ENCODE data around the gene HLA-DQA1.

HLA-DQA1 gene

DNA sequence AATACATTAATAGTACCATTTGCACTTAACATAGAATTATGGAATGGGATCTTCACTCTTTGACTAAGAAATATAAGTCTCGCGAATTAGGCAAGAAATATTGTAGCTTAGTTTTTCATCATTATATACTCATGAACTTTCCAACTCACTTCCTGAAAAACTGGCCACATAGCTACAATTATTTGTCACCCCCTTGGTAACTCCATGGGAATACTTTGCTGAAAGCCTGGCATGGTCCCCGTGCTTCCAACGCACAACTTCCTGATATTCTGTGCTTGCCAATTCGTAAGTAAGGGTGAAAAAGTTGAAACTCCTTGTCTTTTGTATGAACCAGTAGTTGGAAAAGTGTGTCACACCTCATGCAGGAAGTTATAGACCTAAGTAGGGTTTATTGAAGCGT, 23.7 kb upstream of the HLA-DQA1 start (continued):
- TF ChIP-seq CSDC2 (CRISPR knock-in tag; IDR thresholded peaks at IDR 0.05) (no peak), OSR1 (CRISPR knock-in tag; IDR thresholded peaks at IDR 0.05) (no peak)

- no peak for ATAC-seq
- TF ChIP-seq ZC3H10 (CRISPR knock-in tag; IDR thresholded peaks at IDR 0.05) (no peak), ZFP3 (CRISPR knock-in tag; IDR thresholded peaks at IDR 0.05) (no peak), ZNF70 (CRISPR knock-in tag; IDR thresholded peaks at IDR 0.05) (no peak), ZNF565 (CRISPR knock-in tag; conservative IDR thresholded peaks at IDR 0.05; ENCODE audit: low read depth) (no peak), GLIS3 (CRISPR knock-in tag; IDR thresholded peaks at IDR 0.05) (no peak), SNAI2 (CRISPR knock-in tag; IDR thresholded peaks at IDR 0.05) (no peak), ZNF8 (CRISPR knock-in tag; IDR thresholded peaks at IDR 0.05) (no peak), OSR1 (CRISPR knock-in tag; IDR thresholded peaks at IDR 0.05) (no peak)
- TF ChIP-seq, protein P1, sequence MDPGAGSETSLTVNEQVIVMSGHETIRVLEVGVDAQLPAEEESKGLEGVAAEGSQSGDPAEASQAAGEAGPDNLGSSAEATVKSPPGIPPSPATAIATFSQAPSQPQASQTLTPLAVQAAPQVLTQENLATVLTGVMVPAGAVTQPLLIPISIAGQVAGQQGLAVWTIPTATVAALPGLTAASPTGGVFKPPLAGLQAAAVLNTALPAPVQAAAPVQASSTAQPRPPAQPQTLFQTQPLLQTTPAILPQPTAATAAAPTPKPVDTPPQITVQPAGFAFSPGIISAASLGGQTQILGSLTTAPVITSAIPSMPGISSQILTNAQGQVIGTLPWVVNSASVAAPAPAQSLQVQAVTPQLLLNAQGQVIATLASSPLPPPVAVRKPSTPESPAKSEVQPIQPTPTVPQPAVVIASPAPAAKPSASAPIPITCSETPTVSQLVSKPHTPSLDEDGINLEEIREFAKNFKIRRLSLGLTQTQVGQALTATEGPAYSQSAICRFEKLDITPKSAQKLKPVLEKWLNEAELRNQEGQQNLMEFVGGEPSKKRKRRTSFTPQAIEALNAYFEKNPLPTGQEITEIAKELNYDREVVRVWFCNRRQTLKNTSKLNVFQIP (CRISPR knock-in tag; IDR thresholded peaks at IDR 0.05; ENCODE audit: borderline replicate concordance, low read depth): no peak
- TF ChIP-seq, protein P2, sequence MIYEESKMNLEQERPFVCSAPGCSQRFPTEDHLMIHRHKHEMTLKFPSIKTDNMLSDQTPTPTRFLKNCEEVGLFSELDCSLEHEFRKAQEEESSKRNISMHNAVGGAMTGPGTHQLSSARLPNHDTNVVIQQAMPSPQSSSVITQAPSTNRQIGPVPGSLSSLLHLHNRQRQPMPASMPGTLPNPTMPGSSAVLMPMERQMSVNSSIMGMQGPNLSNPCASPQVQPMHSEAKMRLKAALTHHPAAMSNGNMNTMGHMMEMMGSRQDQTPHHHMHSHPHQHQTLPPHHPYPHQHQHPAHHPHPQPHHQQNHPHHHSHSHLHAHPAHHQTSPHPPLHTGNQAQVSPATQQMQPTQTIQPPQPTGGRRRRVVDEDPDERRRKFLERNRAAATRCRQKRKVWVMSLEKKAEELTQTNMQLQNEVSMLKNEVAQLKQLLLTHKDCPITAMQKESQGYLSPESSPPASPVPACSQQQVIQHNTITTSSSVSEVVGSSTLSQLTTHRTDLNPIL (CRISPR knock-in tag; IDR thresholded peaks at IDR 0.05; ENCODE audit: low read depth): no peak
Measured at GRCh38 chr6:32614366-32615081, 22.7 kb upstream of the HLA-DQA1 start.

GRCh38 chr6:32615885-32616532, 21.2 kb upstream of the HLA-DQA1 start:
- ATAC-seq: no peak
- no peak for TF ChIP-seq SNAI2 (CRISPR knock-in tag; IDR thresholded peaks at IDR 0.05)
- TF ChIP-seq ZNF8 (CRISPR knock-in tag; IDR thresholded peaks at IDR 0.05): no peak
- no peak for TF ChIP-seq OSR1 (CRISPR knock-in tag; IDR thresholded peaks at IDR 0.05)
- no peak for TF ChIP-seq BACH2 (CRISPR knock-in tag; IDR thresholded peaks at IDR 0.05; ENCODE audit: borderline replicate concordance)
- TF ChIP-seq PATZ1 (CRISPR knock-in tag; IDR thresholded peaks at IDR 0.05; ENCODE audit: borderline replicate concordance): no peak
- TF ChIP-seq PPARA (CRISPR knock-in tag; IDR thresholded peaks at IDR 0.05; ENCODE audit: borderline replicate concordance): no peak
- TF ChIP-seq ZFP3 (CRISPR knock-in tag; IDR thresholded peaks at IDR 0.05): no peak
- TF ChIP-seq ISL1 (CRISPR knock-in tag; IDR thresholded peaks at IDR 0.05): no peak
- TF ChIP-seq ESRRG (CRISPR knock-in tag; IDR thresholded peaks at IDR 0.05): no peak

DNA sequence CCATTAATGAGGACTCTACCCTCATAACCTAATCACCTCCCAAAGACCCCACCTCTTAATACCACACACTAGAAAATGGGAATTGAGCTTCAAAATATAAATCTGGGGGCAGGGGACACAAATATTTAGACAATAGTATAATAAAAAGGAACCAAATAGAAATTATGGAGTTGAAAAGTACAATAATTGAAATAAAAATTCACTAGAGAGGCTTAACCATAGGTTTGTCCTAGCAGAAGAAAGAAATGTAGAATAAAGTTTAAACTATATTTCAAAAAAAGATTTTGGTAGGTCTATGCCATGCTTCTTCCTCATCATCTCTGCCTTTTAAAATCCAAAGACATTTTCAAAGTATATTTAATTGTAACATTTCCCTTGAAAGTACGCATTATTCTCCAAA, 19.5 kb upstream of the HLA-DQA1 start:
- ATAC-seq: no peak
- TF ChIP-seq ZNF565 (CRISPR knock-in tag; conservative IDR thresholded peaks at IDR 0.05; ENCODE audit: low read depth) (no peak), BACH2 (CRISPR knock-in tag; IDR thresholded peaks at IDR 0.05; ENCODE audit: borderline replicate concordance) (no peak), ZNF70 (CRISPR knock-in tag; IDR thresholded peaks at IDR 0.05) (no peak), SNAI2 (CRISPR knock-in tag; IDR thresholded peaks at IDR 0.05) (no peak), CSDC2 (CRISPR knock-in tag; IDR thresholded peaks at IDR 0.05) (no peak), ZFP3 (CRISPR knock-in tag; IDR thresholded peaks at IDR 0.05) (no peak), OSR1 (CRISPR knock-in tag; IDR thresholded peaks at IDR 0.05) (no peak), ISL1 (CRISPR knock-in tag; IDR thresholded peaks at IDR 0.05) (no peak)
- TF ChIP-seq, protein P1 (CRISPR knock-in tag; IDR thresholded peaks at IDR 0.05; ENCODE audit: borderline replicate concordance, low read depth): no peak

- ATAC-seq: no peak
- TF ChIP-seq TCF4 (CRISPR knock-in tag; IDR thresholded peaks at IDR 0.05; ENCODE audit: borderline replicate concordance) (no peak), ZFP30 (CRISPR knock-in tag; IDR thresholded peaks at IDR 0.05) (no peak), OSR1 (CRISPR knock-in tag; IDR thresholded peaks at IDR 0.05) (no peak), CSDC2 (CRISPR knock-in tag; IDR thresholded peaks at IDR 0.05) (no peak), ARNTL (CRISPR knock-in tag; IDR thresholded peaks at IDR 0.05; ENCODE audit: borderline replicate concordance, low read depth) (no peak), TOX (CRISPR knock-in tag; IDR thresholded peaks at IDR 0.05; ENCODE audit: borderline replicate concordance) (no peak)
- TF ChIP-seq, protein P2 (CRISPR knock-in tag; IDR thresholded peaks at IDR 0.05; ENCODE audit: low read depth): no peak
- TF ChIP-seq, protein P3, sequence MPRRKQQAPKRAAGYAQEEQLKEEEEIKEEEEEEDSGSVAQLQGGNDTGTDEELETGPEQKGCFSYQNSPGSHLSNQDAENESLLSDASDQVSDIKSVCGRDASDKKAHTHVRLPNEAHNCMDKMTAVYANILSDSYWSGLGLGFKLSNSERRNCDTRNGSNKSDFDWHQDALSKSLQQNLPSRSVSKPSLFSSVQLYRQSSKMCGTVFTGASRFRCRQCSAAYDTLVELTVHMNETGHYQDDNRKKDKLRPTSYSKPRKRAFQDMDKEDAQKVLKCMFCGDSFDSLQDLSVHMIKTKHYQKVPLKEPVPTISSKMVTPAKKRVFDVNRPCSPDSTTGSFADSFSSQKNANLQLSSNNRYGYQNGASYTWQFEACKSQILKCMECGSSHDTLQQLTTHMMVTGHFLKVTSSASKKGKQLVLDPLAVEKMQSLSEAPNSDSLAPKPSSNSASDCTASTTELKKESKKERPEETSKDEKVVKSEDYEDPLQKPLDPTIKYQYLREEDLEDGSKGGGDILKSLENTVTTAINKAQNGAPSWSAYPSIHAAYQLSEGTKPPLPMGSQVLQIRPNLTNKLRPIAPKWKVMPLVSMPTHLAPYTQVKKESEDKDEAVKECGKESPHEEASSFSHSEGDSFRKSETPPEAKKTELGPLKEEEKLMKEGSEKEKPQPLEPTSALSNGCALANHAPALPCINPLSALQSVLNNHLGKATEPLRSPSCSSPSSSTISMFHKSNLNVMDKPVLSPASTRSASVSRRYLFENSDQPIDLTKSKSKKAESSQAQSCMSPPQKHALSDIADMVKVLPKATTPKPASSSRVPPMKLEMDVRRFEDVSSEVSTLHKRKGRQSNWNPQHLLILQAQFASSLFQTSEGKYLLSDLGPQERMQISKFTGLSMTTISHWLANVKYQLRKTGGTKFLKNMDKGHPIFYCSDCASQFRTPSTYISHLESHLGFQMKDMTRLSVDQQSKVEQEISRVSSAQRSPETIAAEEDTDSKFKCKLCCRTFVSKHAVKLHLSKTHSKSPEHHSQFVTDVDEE (CRISPR knock-in tag; IDR thresholded peaks at IDR 0.05): no peak
Measured at GRCh38 chr6:32621372-32621771, 15.8 kb upstream of the HLA-DQA1 start.

All from SK-N-SH treated with all-trans-retinoic acid at 6 μM for 48 hours (cell line).